Vagina (tissue), 2 donors: ENCODE results near the gene UBXN2A.

Source experiments
- CTCF ChIP-seq, 3 experiments: fragments of 450-650 bp in 2 of 3; fragments of 200-600 bp in 1 of 3; sonication (generic) in 1 of 3; IDR thresholded peaks; one replicate each; pipeline ENCODE4 v1.5.1; 2017 to 2019; ENCODE audit warnings: antibody characterized with exemption in 3 of 3, mild to moderate bottlenecking in 2 of 3, moderate library complexity in 2 of 3
- POLR2A ChIP-seq, 2 donors: fragments of 450-650 bp; IDR thresholded peaks; one replicate each; pipeline ENCODE4 v1.6.1; 2017; ENCODE audit warnings: antibody characterized with exemption in 2 of 2, mild to moderate bottlenecking in 2 of 2, moderate library complexity in 2 of 2

GRCh38 chr2:24045511-24046508, 105.5 kb downstream of the UBXN2A start:
- TF ChIP-seq CTCF (IDR thresholded peaks at IDR 0.05) = no peak
- TF ChIP-seq POLR2A (IDR thresholded peaks at IDR 0.05) = no peak
